Esophagus squamous epithelium (tissue), 5 donors: ENCODE results near the gene KRTAP9-6. TPM values are rescaled to one million over a fixed set of nuclear protein-coding genes. Genes with fewer than 3 reads are reported as not detected.
"Not testable (repeated sequence)": the region's sequence is repeated elsewhere in the genome, so short reads cannot be mapped to it uniquely, and the experiment has no call there.

Source experiments
- DNase-seq: peaks from one replicate; lab custom pipeline; 2025; lab: John Stamatoyannopoulos, UW
- H3K27ac ChIP-seq, 4 donors: fragments of 200-600 bp; sonication (generic); one replicate each; pipeline ENCODE4 v1.5.1; 2016 to 2019; ENCODE audit warnings: mild to moderate bottlenecking in 1 of 4
- H3K27me3 ChIP-seq, 4 donors: fragments of 200-600 bp; sonication (generic); 1 replicate in 3 of 4; 2 replicates in 1 of 4; pipeline versions ENCODE4 v1.5.1 to v1.6.0; 2017 to 2021; ENCODE audit warnings: antibody characterized with exemption in 1 of 4
- H3K36me3 ChIP-seq, 3 donors: fragments of 200-600 bp; sonication (generic); one replicate each; pipeline ENCODE4 v1.5.1; 2016 to 2019
- H3K4me1 ChIP-seq, 3 donors: fragments of 200-600 bp; sonication (generic); one replicate each; pipeline ENCODE4 v1.5.1; 2017 to 2019
- H3K4me3 ChIP-seq, 4 donors: fragments of 200-600 bp; sonication (generic); 1 replicate in 3 of 4; 2 replicates in 1 of 4; pipeline ENCODE4 v1.5.1; 2016 to 2019; ENCODE audit warnings: mild to moderate bottlenecking in 2 of 4, moderate library complexity in 1 of 4
- H3K9me3 ChIP-seq, 3 donors: fragments of 200-600 bp; sonication (generic); one replicate each; pipeline ENCODE4 v1.5.1; 2016 to 2019
- CTCF ChIP-seq, 6 experiments: fragments of 450-650 bp in 4 of 6; fragments of 200-600 bp in 2 of 6; sonication (generic) in 2 of 6; IDR thresholded peaks; one replicate each; pipeline ENCODE4 v1.5.1; 2016 to 2019; ENCODE audit warnings: antibody characterized with exemption in 6 of 6, mild to moderate bottlenecking in 4 of 6, moderate library complexity in 4 of 6
- POLR2A ChIP-seq, 4 donors: fragments of 450-650 bp; IDR thresholded peaks; one replicate each; pipeline ENCODE4 v1.6.1; 2017; ENCODE audit warnings: antibody characterized with exemption in 4 of 4, mild to moderate bottlenecking in 4 of 4, moderate library complexity in 3 of 4
- WGBS, 2 donors: methylation state at CpG; one replicate each; pipeline ENCODE4 v1.1.5; 2018; 5-methylcytosine and 5-hydroxymethylcytosine counted together
- intact Hi-C: fragments of 100-400 bp; cut with DNase I; formaldehyde crosslinking; loops from one replicate; pipeline ENCODE4 v1.15.0; 2022
- total RNA-seq, 4 donors: library from RNA; depleted of rRNA; stranded (reverse); fragments of >200 nt; gene quantifications; one replicate each; pipeline ENCODE4 v1.1.0, GENCODE V29; 2016
- donor health status: DM: yes; HTN: yes; CAD: no.

KRTAP9-6 gene
- total RNA-seq, 4 donors from 2014 or later = not detected

GRCh38 chr17:41254861-41255260, 10.3 kb upstream of the KRTAP9-6 start:
- intact Hi-C loops = no loop called here
- Histone ChIP-seq H3K36me3 (no peaks in the 10 kb centered on the region), H3K9me3 (no peaks in the 10 kb centered on the region), H3K27ac (no peak overlapping the region), H3K27me3 (peaks cover 0 to 43% (median 0%) of the 10 kb centered on the region in 4 donors), H3K4me3 (no peak overlapping the region), H3K4me1 (no peaks in the 10 kb centered on the region)
- 0 to 46% methylated on average over 1 of the region's 1 CpG for WGBS, 2 donors
- no peak for DNase-seq
- TF ChIP-seq POLR2A (IDR thresholded peaks at IDR 0.05) (no peak), CTCF (IDR thresholded peaks at IDR 0.05) (no peak)

GRCh38 chr17:41255381-41256290, 9.5 kb upstream of the KRTAP9-6 start, which contains the start of gene KRTAP9-9:
TSS of gene KRTAP9-9 (plus strand) at chr17:41255384.
- H3K9me3 ChIP-seq, H3K4me3 ChIP-seq, H3K4me1 ChIP-seq, H3K27ac ChIP-seq, H3K36me3 ChIP-seq, intact Hi-C loops, DNase-seq: not testable (repeated sequence)
- peaks cover 0 to 44% (median 0%) of the 10 kb centered on the region in 4 donors for H3K27me3 ChIP-seq
- WGBS, 2 donors = 85 to 87% methylated on average over 3 to 4 of the region's 5 CpGs

- intact Hi-C loops = no loop called here
- H3K4me3 ChIP-seq = no peak overlapping the region
- DNase-seq = no peak
- no peak overlapping the region for H3K27ac ChIP-seq
- no peaks in the 10 kb centered on the region for H3K36me3 ChIP-seq
- TF ChIP-seq POLR2A (IDR thresholded peaks at IDR 0.05) (no peak), CTCF (IDR thresholded peaks at IDR 0.05) (no peak)
- 96 to 100% methylated on average over 1 of the region's 1 CpG for WGBS, 2 donors
- H3K4me1 ChIP-seq = no peaks in the 10 kb centered on the region
- H3K27me3 ChIP-seq = peaks cover 0 to 40% (median 0%) of the 10 kb centered on the region in 4 donors
- H3K9me3 ChIP-seq = no peaks in the 10 kb centered on the region
Measured at GRCh38 chr17:41256291-41256685, 8.9 kb upstream of the KRTAP9-6 start.

GRCh38 chr17:41258406-41258805, 6.8 kb upstream of the KRTAP9-6 start:
- intact Hi-C loops = no loop called here

GRCh38 chr17:41263212-41263611, 2.0 kb upstream of the KRTAP9-6 start:
- Histone ChIP-seq H3K27ac (no peak overlapping the region), H3K9me3 (no peaks in the 10 kb centered on the region), H3K4me3 (no peak overlapping the region), H3K36me3 (no peaks in the 10 kb centered on the region), H3K4me1 (no peaks in the 10 kb centered on the region), H3K27me3 (peaks cover 0 to 20% (median 0%) of the 10 kb centered on the region in 4 donors)
- WGBS, 2 donors = 57 to 60% methylated on average over 2 of the region's 2 CpGs
- TF ChIP-seq CTCF (IDR thresholded peaks at IDR 0.05) (no peak), POLR2A (IDR thresholded peaks at IDR 0.05) (no peak)
- DNase-seq = no peak
- intact Hi-C loops = no loop called here

More at GRCh38 chr17:41258406-41258805, 6.8 kb upstream of the KRTAP9-6 start:
- no peak for DNase-seq
- Histone ChIP-seq H3K27me3 (peaks cover 0 to 32% (median 0%) of the 10 kb centered on the region in 4 donors), H3K4me3 (no peak overlapping the region), H3K36me3 (no peaks in the 10 kb centered on the region), H3K9me3 (no peaks in the 10 kb centered on the region), H3K4me1 (no peaks in the 10 kb centered on the region), H3K27ac (no peak overlapping the region)
- TF ChIP-seq POLR2A (IDR thresholded peaks at IDR 0.05) = no peak
- no peak for TF ChIP-seq CTCF (IDR thresholded peaks at IDR 0.05)
